Parathyroid adenoma (tissue), 2 donors: ENCODE data around the gene EFCAB6.

Experiments used
- H2AFZ ChIP-seq: fragments of 300-600 bp; sonication (generic); one replicate; pipeline ENCODE4 v1.7.0; 2017; ENCODE audit warnings: antibody characterized with exemption, mild to moderate bottlenecking
- H3K27ac ChIP-seq: fragments of 300-600 bp; sonication (generic); one replicate; pipeline ENCODE4 v1.7.0; 2017
- H3K27me3 ChIP-seq: fragments of 300-600 bp; sonication (generic); one replicate; pipeline ENCODE4 v1.7.0; 2017; ENCODE audit warnings: low read length; ENCODE audit not compliant: control insufficient read depth, insufficient read depth
- H3K36me3 ChIP-seq: fragments of 300-600 bp; sonication (generic); one replicate; pipeline ENCODE4 v1.7.0; 2017; ENCODE audit warnings: low read length; ENCODE audit not compliant: control insufficient read depth, insufficient read depth
- H3K4me1 ChIP-seq: fragments of 300-600 bp; sonication (generic); one replicate; pipeline ENCODE4 v1.7.0; 2017; ENCODE audit warnings: control low read depth
- H3K4me2 ChIP-seq: fragments of 300-600 bp; sonication (generic); one replicate; pipeline ENCODE4 v1.7.0; 2017; ENCODE audit warnings: low read length
- H3K4me3 ChIP-seq: fragments of 300-600 bp; sonication (generic); one replicate; pipeline ENCODE4 v1.7.0; 2017; ENCODE audit warnings: low read depth, low read length
- H3K79me2 ChIP-seq: fragments of 300-600 bp; sonication (generic); one replicate; pipeline ENCODE4 v1.7.0; 2017; ENCODE audit warnings: control low read depth
- H3K9ac ChIP-seq: fragments of 300-600 bp; sonication (generic); one replicate; pipeline ENCODE4 v1.7.0; 2017; ENCODE audit warnings: mild to moderate bottlenecking
- H3K9me3 ChIP-seq: fragments of 300-600 bp; sonication (generic); one replicate; pipeline ENCODE4 v1.7.0; 2017; ENCODE audit warnings: low read length; ENCODE audit not compliant: control insufficient read depth
- CTCF ChIP-seq: fragments of 300-600 bp; sonication (generic); IDR thresholded peaks from one replicate; pipeline ENCODE4 v1.7.0; 2017; ENCODE audit warnings: antibody characterized with exemption, mild to moderate bottlenecking
- donor health status: primary hyperparathyroidism.

EFCAB6 gene

GRCh38 chr22:43697894-43698293 is 114.2 kb downstream of the EFCAB6 start:
- Histone ChIP-seq H3K9me3 (no peaks in the 10 kb centered on the region), H3K27ac (no peak overlapping the region), H3K4me1 (no peaks in the 10 kb centered on the region), H3K4me2 (no peak overlapping the region), H3K36me3 (no peaks in the 10 kb centered on the region), H2AFZ (no peak overlapping the region), H3K27me3 (no peaks in the 10 kb centered on the region), H3K79me2 (no peaks in the 10 kb centered on the region), H3K4me3 (no peak overlapping the region), H3K9ac (no peak overlapping the region)
- TF ChIP-seq CTCF: no peak

- no peaks in the 10 kb centered on the region for H3K4me1 ChIP-seq
- TF ChIP-seq CTCF: no peak
- no peak overlapping the region for H3K27ac ChIP-seq
- H3K36me3 ChIP-seq: no peaks in the 10 kb centered on the region
- H3K4me3 ChIP-seq: no peak overlapping the region
- no peak overlapping the region for H2AFZ ChIP-seq
- H3K79me2 ChIP-seq: no peaks in the 10 kb centered on the region
- H3K4me2 ChIP-seq: no peak overlapping the region
- H3K27me3 ChIP-seq: no peaks in the 10 kb centered on the region
- H3K9me3 ChIP-seq: no peaks in the 10 kb centered on the region
- no peak overlapping the region for H3K9ac ChIP-seq
Observed at GRCh38 chr22:43693249-43693648, 118.9 kb downstream of the EFCAB6 start.

- Histone ChIP-seq H3K79me2 (no peaks in the 10 kb centered on the region), H3K9me3 (no peaks in the 10 kb centered on the region), H3K4me1 (no peaks in the 10 kb centered on the region), H3K36me3 (no peaks in the 10 kb centered on the region), H2AFZ (no peak overlapping the region), H3K9ac (no peak overlapping the region), H3K27ac (no peak overlapping the region), H3K27me3 (no peaks in the 10 kb centered on the region), H3K4me2 (no peak overlapping the region), H3K4me3 (no peak overlapping the region)
- TF ChIP-seq CTCF: no peak
Observed at GRCh38 chr22:43689356-43689755, 122.7 kb downstream of the EFCAB6 start.

DNA sequence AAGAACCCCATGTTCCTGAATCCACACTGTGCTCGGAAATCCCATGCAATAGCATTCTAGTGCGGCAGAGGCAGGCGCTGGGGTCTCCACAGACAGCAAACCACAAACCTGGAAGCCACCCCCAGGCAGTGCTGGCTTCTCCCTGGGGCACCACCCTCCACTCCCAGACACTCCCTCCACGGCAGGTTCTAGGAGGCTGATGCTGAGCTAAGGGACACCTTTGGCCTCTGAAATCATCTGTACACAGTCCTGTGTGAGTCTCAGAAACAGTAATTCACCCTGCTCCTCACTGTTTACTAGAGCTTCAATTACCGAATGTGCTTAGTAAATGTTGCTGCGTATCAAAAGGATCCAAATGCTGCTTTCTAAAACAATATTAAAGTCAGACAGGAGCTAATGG is 129.3 kb downstream of the EFCAB6 start:
- no peak overlapping the region for H3K27ac ChIP-seq

More for the DNA sequence above, 129.3 kb downstream of the EFCAB6 start:
- Histone ChIP-seq H3K4me2 (no peak overlapping the region), H3K79me2 (no peaks in the 10 kb centered on the region), H3K36me3 (no peaks in the 10 kb centered on the region), H2AFZ (no peak overlapping the region), H3K9me3 (no peaks in the 10 kb centered on the region), H3K4me3 (no peak overlapping the region), H3K27me3 (no peaks in the 10 kb centered on the region), H3K4me1 (no peaks in the 10 kb centered on the region), H3K9ac (no peak overlapping the region)
- TF ChIP-seq CTCF: no peak
